Measurements from ENCODE around the gene SPATS2L.

SPATS2L gene

DNA sequence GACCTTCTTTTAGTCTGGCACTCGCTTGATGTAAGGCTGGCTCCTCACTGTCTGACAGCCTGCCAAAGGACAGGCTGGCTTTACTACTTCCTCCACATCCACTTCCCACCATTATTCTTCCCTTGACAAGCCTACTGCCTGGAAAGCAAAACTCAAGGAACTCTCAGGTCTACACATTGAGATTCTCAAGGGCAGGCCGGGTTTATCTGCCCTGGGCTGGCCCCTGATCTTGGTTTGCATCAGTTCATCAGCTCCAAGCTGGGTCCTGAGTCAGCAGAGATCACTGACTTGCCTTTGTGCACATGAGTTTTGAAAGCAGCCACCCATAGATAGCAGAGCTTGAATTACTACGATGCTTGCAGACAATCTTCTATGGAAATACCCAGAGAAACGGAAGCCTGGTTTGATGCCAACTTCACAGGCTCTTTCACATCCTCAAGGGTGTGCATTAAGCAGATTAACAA, 149.5 kb downstream of the SPATS2L start:
- in situ Hi-C loops (cut with MboI; ENCODE audit: low sequenced_read_pairs): no loop called here

DNA sequence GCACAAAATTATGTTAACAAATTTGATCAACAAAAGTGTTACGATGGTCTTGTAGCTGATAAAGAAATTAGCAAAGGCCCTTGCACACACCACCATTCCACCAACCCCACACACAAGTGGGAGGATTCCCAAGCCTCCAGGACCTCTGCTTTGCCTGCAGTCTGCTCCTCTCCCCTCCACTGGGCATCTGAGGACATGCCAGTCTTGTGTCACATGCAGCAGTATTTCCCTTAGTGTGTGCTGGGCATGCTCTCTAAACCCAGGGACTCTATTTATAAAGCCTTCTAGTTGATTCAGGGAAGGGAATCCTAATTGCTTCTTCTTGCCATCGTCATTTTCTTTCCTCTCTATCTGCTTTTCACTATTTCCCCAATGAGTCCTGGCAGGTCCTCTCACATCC, 150.1 kb downstream of the SPATS2L start:
- in situ Hi-C loops (cut with MboI; ENCODE audit: low sequenced_read_pairs): no loop called here

DNA sequence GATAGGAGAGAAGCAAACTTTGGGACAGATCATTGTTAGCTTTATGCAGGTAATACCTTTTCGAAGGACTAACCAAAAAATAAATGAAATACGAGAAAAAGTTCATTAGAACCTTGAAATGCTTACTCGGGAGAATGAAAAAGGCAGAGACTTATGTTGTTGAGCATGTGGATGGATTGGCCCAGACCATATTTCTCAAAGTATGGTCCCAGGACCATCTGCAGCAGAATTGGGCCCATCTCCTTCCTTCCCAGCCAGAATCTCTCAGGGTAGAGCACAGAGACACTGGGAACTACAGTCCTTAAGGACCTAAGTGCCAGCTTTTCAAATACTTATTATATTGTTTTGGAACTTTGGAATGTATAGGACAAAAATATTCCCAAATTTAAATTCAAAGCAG, 152.6 kb downstream of the SPATS2L start:
- in situ Hi-C loops (cut with MboI; ENCODE audit: low sequenced_read_pairs): no loop called here

GRCh38 chr2:200461846-200462710, 155.6 kb downstream of the SPATS2L start:
- in situ Hi-C loops (cut with MboI; ENCODE audit: low sequenced_read_pairs): no loop called here

DNA sequence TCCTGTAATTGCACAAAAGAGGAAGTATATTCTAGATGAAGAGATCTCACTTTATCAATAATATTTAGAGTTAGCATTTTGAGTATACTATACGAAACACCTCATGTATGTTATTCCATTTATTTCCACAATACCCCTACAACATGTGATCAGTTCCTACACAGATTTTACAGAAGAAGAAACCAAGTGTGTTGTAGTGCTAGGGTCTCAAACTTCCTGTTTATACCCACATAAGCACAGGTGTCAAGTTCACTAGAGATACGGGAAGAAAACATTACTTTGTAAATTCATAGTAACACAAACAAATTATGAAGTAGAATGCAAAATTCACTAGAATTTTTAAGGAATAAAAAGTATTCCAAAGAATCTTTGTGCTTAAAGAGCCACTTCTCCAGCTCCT, 157.0 kb downstream of the SPATS2L start:
- in situ Hi-C loops (cut with MboI; ENCODE audit: low sequenced_read_pairs): no loop called here

- in situ Hi-C loops (cut with MboI; ENCODE audit: low sequenced_read_pairs): no loop called here
These were observed 160.2 kb downstream of the SPATS2L start for GRCh38 chr2:200466425-200467418.

DNA sequence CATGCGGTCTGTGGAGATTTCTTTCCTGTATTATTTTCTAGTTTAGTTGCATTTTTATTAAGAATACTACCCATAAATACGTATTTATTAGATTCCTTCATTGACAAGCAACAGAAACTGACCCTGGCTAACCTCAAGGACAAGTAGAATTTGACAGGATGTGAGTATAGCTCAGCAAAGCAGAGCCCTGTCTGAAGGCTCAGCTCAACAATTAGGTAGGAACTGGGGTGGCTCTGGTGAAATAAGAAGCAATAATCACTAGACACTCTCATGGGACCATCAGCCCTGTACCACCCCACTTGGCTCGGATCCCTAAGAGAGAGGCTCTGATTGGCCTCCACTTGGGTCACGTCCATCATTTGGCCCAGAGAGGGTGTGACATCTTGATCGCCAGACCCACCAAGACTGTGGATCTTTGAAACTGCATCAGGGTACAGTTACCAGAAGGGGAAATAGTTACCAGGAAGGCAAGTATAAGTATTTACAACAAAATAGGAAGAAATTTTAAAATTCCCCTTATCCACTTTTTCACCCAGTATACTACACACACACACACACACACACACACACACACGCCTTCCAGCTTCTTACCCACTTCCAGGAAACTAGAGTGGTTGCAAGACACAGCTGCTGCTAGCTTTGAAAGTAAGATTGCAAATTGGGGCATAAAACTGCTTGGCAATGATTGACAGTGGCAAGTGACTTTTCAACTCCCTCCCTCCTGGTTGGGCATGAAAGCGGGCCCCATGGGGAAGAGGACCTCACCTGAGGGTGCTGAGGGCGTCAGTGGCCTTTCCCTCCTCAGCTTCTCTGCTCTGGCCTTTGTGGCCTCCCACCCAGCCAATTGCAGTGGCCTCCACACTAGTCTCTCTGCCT, 161.6 kb downstream of the SPATS2L start:
- in situ Hi-C loops (cut with MboI; ENCODE audit: low sequenced_read_pairs): no loop called here

- in situ Hi-C loops (cut with MboI; ENCODE audit: low sequenced_read_pairs): no loop called here
These were observed 163.3 kb downstream of the SPATS2L start for GRCh38 chr2:200469708-200470211.

GRCh38 chr2:200470230-200470629, 163.7 kb downstream of the SPATS2L start:
- in situ Hi-C loops (cut with MboI; ENCODE audit: low sequenced_read_pairs): no loop called here

GRCh38 chr2:200471324-200471848, 164.9 kb downstream of the SPATS2L start:
- in situ Hi-C loops (cut with MboI; ENCODE audit: low sequenced_read_pairs): no loop called here

- in situ Hi-C loops (cut with MboI; ENCODE audit: low sequenced_read_pairs): no loop called here
These were observed 165.6 kb downstream of the SPATS2L start for GRCh38 chr2:200471928-200472645.

- in situ Hi-C loops (cut with MboI; ENCODE audit: low sequenced_read_pairs): no loop called here
These were observed 166.5 kb downstream of the SPATS2L start for GRCh38 chr2:200472853-200473464.

DNA sequence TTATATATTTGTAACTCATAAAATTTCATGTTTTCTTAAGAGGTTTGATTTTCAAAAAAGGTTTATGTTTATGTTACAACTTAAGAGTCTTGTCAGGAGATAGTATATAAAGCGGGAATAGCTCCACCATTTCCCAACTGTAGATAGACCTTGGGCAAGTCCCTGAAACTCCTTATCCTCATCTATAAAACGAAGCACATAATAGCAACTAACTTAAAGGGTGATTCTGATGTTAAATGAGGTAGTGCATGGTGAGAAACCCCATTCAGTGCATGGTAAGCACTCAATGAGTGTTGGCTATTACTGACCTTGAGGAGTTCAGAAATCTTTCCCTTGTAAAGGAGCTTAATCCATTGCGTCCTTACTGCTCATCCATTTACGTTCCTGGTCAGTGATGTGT, 169.3 kb downstream of the SPATS2L start:
- in situ Hi-C loops (cut with MboI; ENCODE audit: low sequenced_read_pairs): no loop called here

GRCh38 chr2:200476836-200477235, 170.3 kb downstream of the SPATS2L start:
- in situ Hi-C loops (cut with MboI; ENCODE audit: low sequenced_read_pairs): no loop called here

- in situ Hi-C loops (cut with MboI; ENCODE audit: low sequenced_read_pairs): no loop called here
These were observed 171.2 kb downstream of the SPATS2L start for GRCh38 chr2:200477667-200478131.

DNA sequence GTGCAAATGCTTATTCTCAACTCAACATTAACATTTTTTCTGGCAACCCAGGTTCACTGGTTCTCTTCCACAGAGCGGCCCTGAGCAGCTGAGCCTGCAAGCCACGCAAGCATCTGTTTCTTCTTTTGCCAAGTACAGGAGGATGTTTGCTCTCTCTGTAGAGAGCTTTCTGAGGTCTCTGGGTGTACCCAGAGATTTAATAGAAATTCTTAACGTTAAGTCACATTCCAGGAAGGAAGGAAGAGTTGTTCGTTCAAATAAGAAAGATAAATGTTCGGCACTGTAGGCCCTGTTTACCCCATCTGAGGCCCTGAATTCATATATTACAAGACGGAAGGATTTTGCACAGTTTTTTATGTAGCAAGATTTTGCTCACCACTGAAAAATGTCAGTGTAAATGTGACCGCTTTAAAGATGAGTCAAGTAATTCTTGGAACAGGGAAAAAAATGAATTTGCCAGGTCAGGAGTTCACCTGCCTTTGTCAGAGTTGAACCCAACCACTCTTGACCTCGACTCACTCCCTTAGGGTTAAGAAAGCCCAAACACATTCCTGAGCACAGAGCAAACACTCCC, 173.3 kb downstream of the SPATS2L start:
- in situ Hi-C loops (cut with MboI; ENCODE audit: low sequenced_read_pairs): no loop called here

DNA sequence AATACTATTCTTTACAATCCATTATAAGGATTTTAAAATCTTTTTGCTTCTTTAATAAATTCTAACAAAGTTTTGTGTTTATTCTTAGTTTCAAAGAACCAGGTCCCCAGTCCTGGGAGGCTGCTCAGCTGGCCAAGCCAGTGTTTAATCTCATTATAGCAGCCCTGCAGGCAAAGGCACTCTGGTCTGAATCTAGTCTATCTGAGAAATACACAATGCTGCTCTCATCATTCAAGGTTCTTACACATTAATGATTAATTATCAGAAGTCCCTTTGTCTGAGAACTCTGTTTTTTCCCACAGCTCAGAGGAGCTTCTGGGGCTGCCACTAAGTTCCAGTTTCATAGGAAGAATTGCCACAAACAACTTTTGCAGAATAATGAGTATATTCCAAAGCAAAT, 175.7 kb downstream of the SPATS2L start:
- in situ Hi-C loops (cut with MboI; ENCODE audit: low sequenced_read_pairs): no loop called here

DNA sequence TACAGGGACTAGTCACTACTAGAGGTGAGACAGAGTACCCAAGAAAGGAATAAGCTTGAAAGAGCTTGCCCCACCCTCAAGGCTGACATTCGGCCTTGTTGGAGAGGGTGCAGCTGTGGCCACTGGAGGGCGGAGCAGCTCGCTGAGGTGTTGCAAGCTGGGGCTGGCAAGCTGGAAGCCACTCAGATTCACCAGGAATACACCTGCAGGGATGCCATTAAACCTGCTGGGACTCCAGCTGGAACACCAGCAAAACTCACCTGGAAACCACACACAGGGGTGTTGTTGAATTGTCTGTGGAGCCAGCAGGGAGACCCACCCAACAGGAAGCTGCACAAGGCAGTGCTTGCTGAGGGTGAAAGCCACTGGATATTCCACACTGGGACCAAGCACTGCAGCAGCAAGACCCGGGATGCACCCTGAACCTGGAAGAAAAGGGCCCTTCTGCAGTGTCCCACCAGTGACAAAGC, 177.3 kb downstream of the SPATS2L start:
- in situ Hi-C loops (cut with MboI; ENCODE audit: low sequenced_read_pairs): no loop called here

All from hTERT RPE-1 (cell line).